A549 (cell line): Measurements from ENCODE around the gene PPIE.

ENCODE experiments used
- BHLHE40 ChIP-seq: IDR thresholded peaks from 2 replicates; pipeline ENCODE4 v1.6.1; 2012; ENCODE audit warnings: low read depth, low read length, inconsistent platforms
- CTCF ChIP-seq: fragments of >200 bp; sonication (Bioruptor Twin); formaldehyde crosslinking; IDR thresholded peaks from 3 replicates; pipeline ENCODE4 v1.5.1; 2016
- EP300 ChIP-seq, 2 experiments: fragments of >200 bp; sonication (Bioruptor Twin); formaldehyde crosslinking; IDR thresholded peaks; 2 replicates in 1 of 2; 3 replicates in 1 of 2; pipeline ENCODE4 v1.6.1; 2016 to 2017
- JUNB ChIP-seq: fragments of >200 bp; sonication (Bioruptor Twin); formaldehyde crosslinking; IDR thresholded peaks from 2 replicates; pipeline ENCODE4 v1.6.1; 2016
- MAFK ChIP-seq: fragments of 450-650 bp; IDR thresholded peaks from 2 replicates; pipeline ENCODE4 v1.6.1; 2014; ENCODE audit not compliant: partially characterized antibody
- RAD21 ChIP-seq, 2 experiments: fragments of >200 bp in 1 of 2; sonication (Bioruptor Twin) in 1 of 2; formaldehyde crosslinking in 1 of 2; IDR thresholded peaks in 1 of 2; conservative IDR thresholded peaks in 1 of 2; 2 replicates in 1 of 2; 3 replicates in 1 of 2; pipeline ENCODE4 v1.6.1; 2012 to 2018; ENCODE audit warnings: inconsistent platforms in 1 of 2
- RARB ChIP-seq: fragments of 250-450 bp; sonication (Bioruptor Pico); IDR thresholded peaks from 2 replicates; pipeline ENCODE4 v1.8.0; 2021; ENCODE audit warnings: mild to moderate bottlenecking, moderate library complexity
- RCOR1 ChIP-seq: fragments of 150-350 bp; IDR thresholded peaks from 2 replicates; pipeline ENCODE4 v1.6.1; 2014; ENCODE audit warnings: antibody characterized with exemption, low read length, low read depth
- REST ChIP-seq: fragments of 200-600 bp; sonication (generic); IDR thresholded peaks from 2 replicates; pipeline ENCODE4 v1.6.1; 2016; ENCODE audit warnings: antibody characterized with exemption, mild to moderate bottlenecking, moderate library complexity
- RNF2 ChIP-seq: fragments of 200-600 bp; sonication (generic); IDR thresholded peaks from 2 replicates; pipeline ENCODE4 v1.6.1; 2016; ENCODE audit warnings: low read depth, mild to moderate bottlenecking, antibody characterized with exemption, moderate library complexity, borderline replicate concordance
- SMC3 ChIP-seq: fragments of >200 bp; sonication (Bioruptor Twin); formaldehyde crosslinking; IDR thresholded peaks from 3 replicates; pipeline ENCODE4 v1.6.1; 2018; ENCODE audit warnings: inconsistent platforms
- ZFP36 ChIP-seq: fragments of 450-650 bp; IDR thresholded peaks from 2 replicates; pipeline ENCODE4 v1.6.1; 2014; ENCODE audit warnings: borderline replicate concordance; ENCODE audit not compliant: partially characterized antibody

DNA sequence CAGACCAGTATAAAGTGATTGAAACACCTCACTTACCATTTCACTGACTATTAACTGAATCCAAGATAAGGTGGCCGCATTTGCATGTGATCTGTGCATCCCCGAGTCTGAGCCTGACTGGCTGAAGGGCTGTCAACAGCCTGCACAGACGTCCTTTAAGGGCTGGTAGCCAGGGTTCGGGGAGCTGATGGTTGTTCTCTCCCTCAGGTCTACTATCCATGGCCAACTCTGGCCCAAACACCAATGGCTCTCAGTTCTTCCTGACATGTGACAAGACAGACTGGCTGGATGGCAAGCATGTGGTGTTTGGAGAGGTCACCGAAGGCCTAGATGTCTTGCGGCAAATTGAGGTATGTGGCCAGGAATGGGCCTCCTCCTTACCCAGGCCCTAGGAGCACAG is 14.0 kb downstream of the PPIE start:
- no peak for TF ChIP-seq RAD21 (conservative IDR thresholded peaks at IDR 0.05 in 1 of 2, IDR thresholded peaks at IDR 0.05 in 1 of 2)
- no peak for TF ChIP-seq RCOR1
- TF ChIP-seq SMC3: no peak
- no peak for TF ChIP-seq BHLHE40
- TF ChIP-seq RARB (CRISPR knock-in tag): no peak
- no peak for TF ChIP-seq CTCF
- no peak for TF ChIP-seq ZFP36
- no peak for TF ChIP-seq JUNB
- no peak for TF ChIP-seq RNF2
- TF ChIP-seq EP300 (IDR thresholded peaks at IDR 0.05): no peak
- TF ChIP-seq REST: no peak
- TF ChIP-seq MAFK: no peak
